ENCODE data around the gene MTHFD1. TPM values are rescaled to one million over a fixed set of nuclear protein-coding genes. Genes with fewer than 3 reads are reported as not detected.

Gene MTHFD1
- total RNA-seq, 2 donors from 2014 or later: 123 to 164 TPM

DNA sequence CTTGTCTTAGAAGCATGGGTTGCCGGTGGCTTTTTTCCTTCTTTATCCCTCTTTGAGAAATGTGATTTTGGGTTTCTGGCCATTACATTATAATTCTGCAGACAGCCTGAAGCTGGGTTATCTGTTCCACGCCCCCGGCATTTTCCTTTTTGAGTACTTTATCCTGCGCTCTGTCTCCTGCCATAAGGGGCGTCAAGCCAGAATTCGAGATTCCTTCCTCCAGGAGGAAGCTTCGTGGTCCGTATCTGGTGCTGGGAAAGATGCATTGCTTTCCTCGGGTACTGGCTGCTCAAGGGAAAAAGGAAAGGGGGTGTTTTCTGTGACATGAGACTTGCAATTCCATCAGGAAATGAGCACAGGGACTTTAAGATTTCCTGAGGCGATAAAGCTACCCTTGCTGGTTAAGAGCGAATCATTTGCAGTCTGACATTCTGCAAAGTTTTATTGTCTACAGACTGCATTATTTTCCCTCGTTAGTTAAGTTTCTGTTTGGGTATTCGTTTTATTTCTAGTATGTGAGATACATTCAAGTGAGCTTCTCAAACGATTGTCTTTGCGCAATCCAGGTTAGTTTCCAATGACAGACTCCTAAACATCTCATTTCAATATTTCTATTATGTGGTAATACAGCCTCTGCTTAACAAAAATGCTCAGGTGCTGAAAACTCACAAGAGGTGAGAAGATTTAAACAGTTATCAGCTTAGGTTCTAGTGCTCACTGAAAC lies 77.8 kb downstream of the MTHFD1 start:
- H3K36me3 Mint-ChIP-seq (ENCODE audit: insufficient read depth in 2 of 2): peaks cover under 1 to 3% of the 10 kb centered on the region in 2 donors
- H3K4me3 Mint-ChIP-seq: peak overlapping the region; percentile 90 to 91
- no peak for DNase-seq
- H3K4me1 Mint-ChIP-seq (ENCODE audit: low read depth): peaks cover 43% of the 10 kb centered on the region
- no peaks in the 10 kb centered on the region for H3K9me3 Mint-ChIP-seq
- H3K27ac Mint-ChIP-seq: peak overlapping the region; percentile 53
- H3K27me3 Mint-ChIP-seq (ENCODE audit: low read depth): no peaks in the 10 kb centered on the region
- ATAC-seq (replicated peaks in 1 of 2): no peak

DNA sequence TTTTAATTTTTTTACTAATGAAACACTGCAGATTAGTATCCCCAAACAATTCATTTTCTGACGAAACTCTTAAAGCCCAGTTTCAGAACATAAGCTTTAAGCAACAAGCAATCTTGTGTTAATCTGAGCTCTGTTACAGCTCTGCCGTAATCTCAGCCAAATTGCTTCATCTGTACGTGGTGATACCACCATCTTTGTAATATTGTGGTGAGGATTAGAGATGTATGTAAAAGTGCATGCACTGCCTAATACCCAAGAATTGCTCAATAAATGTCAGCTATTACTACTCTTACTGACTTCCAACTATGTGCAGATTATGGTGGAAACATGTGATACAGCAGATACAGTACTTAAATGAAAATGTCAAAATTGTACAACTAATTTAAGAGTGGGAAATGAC lies 78.9 kb downstream of the MTHFD1 start:
- no peaks in the 10 kb centered on the region for H3K9me3 Mint-ChIP-seq
- DNase-seq: no peak
- H3K36me3 Mint-ChIP-seq (ENCODE audit: insufficient read depth in 2 of 2): peaks cover 0 to 2% of the 10 kb centered on the region in 2 donors
- no peak for ATAC-seq (replicated peaks in 1 of 2)
- peaks cover 43% of the 10 kb centered on the region for H3K4me1 Mint-ChIP-seq (ENCODE audit: low read depth)
- no peaks in the 10 kb centered on the region for H3K27me3 Mint-ChIP-seq (ENCODE audit: low read depth)
- H3K4me3 Mint-ChIP-seq: peak overlapping the region in 1 of 2 donors; percentile 11
- H3K27ac Mint-ChIP-seq: no peak overlapping the region

DNA sequence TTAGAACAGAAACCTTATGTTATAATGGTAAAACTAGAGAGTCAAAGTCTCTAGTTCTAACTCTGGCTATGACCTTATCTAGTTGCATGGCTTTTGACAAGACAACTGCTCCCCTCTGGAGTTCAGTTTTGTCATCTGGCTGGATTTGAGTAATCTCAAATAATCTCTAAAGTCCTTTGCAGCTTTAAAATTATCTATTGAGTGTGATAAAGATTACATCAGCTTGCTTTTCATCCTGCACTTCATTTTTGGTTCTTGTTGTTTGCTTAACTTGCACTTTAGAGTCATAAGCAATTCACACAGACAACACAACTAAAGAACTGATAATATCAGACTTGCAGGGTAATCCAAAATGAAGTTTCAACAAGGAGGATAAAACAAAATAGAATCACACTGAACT lies 79.4 kb downstream of the MTHFD1 start:
- H3K27me3 Mint-ChIP-seq (ENCODE audit: low read depth): no peaks in the 10 kb centered on the region
- H3K9me3 Mint-ChIP-seq: no peaks in the 10 kb centered on the region
- H3K4me3 Mint-ChIP-seq: peak overlapping the region in 1 of 2 donors; percentile 11
- DNase-seq: no peak
- H3K4me1 Mint-ChIP-seq (ENCODE audit: low read depth): peaks cover 43% of the 10 kb centered on the region
- peak overlapping the region; percentile 85 for H3K27ac Mint-ChIP-seq
- ATAC-seq (replicated peaks in 1 of 2): peak in 1 of 2 donors; percentile 30
- peaks cover 0 to 2% of the 10 kb centered on the region in 2 donors for H3K36me3 Mint-ChIP-seq (ENCODE audit: insufficient read depth in 2 of 2)

DNA sequence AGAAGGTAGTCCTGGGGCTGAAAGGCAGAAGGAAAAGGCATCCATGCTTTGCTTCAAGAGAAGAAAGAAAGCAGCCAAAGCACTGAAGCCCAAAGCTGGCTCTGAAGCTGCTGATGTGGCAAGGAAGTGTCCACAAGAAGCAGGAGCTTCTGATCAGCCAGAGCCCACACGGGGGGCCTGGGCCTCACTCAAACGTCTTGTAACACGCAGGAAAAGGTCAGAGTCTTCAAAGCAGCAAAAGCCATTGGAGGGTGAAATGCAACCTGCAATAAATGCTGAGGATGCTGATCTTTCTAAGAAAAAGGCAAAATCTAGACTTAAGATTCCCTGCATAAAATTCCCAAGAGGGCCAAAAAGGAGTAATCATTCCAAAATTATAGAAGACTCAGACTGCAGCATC lies 80.3 kb downstream of the MTHFD1 start:
- H3K4me1 Mint-ChIP-seq (ENCODE audit: low read depth): peaks cover 43% of the 10 kb centered on the region
- H3K4me3 Mint-ChIP-seq: no peak overlapping the region
- no peaks in the 10 kb centered on the region for H3K27me3 Mint-ChIP-seq (ENCODE audit: low read depth)
- DNase-seq (no peak), ATAC-seq (replicated peaks in 1 of 2) (no peak)
- no peaks in the 10 kb centered on the region for H3K9me3 Mint-ChIP-seq
- peaks cover 0 to 2% of the 10 kb centered on the region in 2 donors for H3K36me3 Mint-ChIP-seq (ENCODE audit: insufficient read depth in 2 of 2)
- no peak overlapping the region for H3K27ac Mint-ChIP-seq

DNA sequence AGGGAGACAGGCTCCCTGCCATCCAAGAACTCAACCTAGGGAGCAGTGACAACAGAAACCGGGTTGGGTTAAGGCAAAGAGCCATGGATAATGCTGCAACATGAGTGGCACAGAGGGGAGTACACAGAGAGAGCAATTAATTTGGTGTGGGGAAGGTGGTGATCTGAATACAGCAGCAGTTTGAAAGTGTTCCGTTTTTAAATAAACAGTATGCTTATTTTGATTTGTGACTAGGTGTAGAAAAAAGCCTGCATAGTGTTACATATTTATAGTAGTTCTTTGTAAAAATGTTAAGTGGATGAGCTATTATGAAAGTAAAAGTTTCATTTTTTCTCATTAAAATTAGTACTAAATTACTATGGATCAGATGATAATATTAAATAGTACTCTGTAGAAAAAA lies 85.9 kb downstream of the MTHFD1 start:
- DNase-seq (no peak), ATAC-seq (replicated peaks in 1 of 2) (peak; percentile 29 to 43)
- Mint-ChIP-seq H3K27ac (no peak overlapping the region), H3K36me3 (ENCODE audit: insufficient read depth in 2 of 2) (peaks cover 0 to 5% of the 10 kb centered on the region in 2 donors), H3K9me3 (no peaks in the 10 kb centered on the region), H3K4me1 (ENCODE audit: low read depth) (peaks cover 26% of the 10 kb centered on the region), H3K27me3 (ENCODE audit: low read depth) (no peaks in the 10 kb centered on the region), H3K4me3 (no peak overlapping the region)

DNA sequence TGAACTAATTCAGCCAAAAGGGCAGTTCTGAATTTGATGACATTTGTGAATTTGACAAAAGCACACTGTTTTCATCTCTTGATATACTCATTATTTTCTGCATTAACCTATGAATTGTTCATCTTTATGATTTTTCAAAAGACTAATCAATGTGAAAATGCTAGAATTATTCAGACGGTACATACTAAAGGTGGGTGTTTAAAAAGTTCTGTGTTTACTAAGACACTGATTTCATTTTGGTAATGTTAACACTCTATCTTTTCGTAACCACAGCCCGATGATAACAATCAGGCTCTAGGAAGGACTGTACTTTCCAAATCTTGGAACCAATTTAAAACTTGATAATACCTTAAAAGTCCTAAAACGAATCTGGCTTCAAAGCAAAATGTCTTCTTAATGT lies 86.5 kb downstream of the MTHFD1 start:
- Mint-ChIP-seq H3K4me3 (peak overlapping the region in 1 of 2 donors; percentile 32), H3K36me3 (ENCODE audit: insufficient read depth in 2 of 2) (peaks cover 0 to 5% of the 10 kb centered on the region in 2 donors), H3K27me3 (ENCODE audit: low read depth) (no peaks in the 10 kb centered on the region), H3K9me3 (no peaks in the 10 kb centered on the region), H3K4me1 (ENCODE audit: low read depth) (peaks cover 26% of the 10 kb centered on the region), H3K27ac (no peak overlapping the region)
- no peak for DNase-seq
- ATAC-seq (replicated peaks in 1 of 2): peak in 1 of 2 donors; percentile 54

DNA sequence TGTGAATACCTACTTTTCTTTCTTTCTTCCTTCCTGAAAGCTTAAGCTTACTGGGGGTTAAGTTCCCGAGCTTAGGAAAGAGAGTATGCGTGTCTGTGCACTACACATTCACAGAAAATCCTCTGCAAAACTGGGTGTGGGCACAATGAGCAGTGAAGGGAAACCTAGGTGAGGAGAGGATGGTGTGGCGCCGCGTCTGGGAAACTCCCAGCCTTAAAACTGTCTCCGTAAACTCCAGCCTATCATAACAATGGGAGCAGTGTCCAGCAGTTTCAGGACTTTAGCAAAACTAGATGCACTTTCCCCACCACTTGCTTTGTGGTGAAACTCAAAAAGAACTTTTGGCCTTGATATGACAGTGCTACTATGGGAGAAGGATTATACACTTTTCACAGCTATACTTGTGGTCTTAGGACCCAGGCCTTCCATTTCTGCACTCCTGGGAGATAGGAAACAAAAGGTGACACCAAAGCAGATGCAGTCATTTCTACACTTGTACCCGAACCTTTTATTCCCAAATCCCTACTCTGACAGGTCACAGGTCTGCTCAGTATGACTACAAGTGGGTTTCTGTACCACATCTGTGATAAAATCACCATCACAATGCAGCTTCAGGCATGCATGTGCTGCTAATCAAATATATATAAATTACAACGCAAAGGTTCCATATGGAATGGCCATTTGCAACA lies 87.6 kb downstream of the MTHFD1 start:
- peak in 1 of 2 donors; percentile 25 for ATAC-seq (replicated peaks in 1 of 2)
- Mint-ChIP-seq H3K4me3 (no peak overlapping the region), H3K9me3 (no peaks in the 10 kb centered on the region), H3K27ac (no peak overlapping the region), H3K36me3 (ENCODE audit: insufficient read depth in 2 of 2) (peaks cover 0 to 5% of the 10 kb centered on the region in 2 donors), H3K27me3 (ENCODE audit: low read depth) (no peaks in the 10 kb centered on the region), H3K4me1 (ENCODE audit: low read depth) (peaks cover 26% of the 10 kb centered on the region)
- no peak for DNase-seq

DNA sequence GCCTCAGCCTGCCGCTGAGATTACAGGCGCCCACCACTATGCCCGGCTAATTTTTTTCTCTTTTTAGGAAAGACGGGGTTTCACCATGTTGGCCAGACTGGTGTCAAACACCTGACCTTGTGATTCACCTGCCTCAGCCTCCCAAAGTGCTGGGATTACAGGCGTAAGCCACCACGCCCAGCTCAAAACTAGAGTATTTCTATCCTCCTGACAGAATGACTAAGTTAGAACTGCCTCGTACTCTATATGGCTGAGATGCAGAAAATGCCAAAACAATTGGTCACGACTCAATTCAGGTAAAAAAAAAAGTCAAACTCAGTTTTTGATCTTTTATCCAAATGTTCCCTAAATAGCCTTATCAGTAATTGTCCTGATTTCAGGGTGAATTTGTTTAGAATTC lies 88.3 kb downstream of the MTHFD1 start:
- H3K27me3 Mint-ChIP-seq (ENCODE audit: low read depth): no peaks in the 10 kb centered on the region
- DNase-seq (no peak), ATAC-seq (replicated peaks in 1 of 2) (peak; percentile 39 to 64)
- H3K9me3 Mint-ChIP-seq: no peaks in the 10 kb centered on the region
- H3K4me3 Mint-ChIP-seq: no peak overlapping the region
- H3K4me1 Mint-ChIP-seq (ENCODE audit: low read depth): peaks cover 26% of the 10 kb centered on the region
- no peak overlapping the region for H3K27ac Mint-ChIP-seq
- peaks cover 0 to 5% of the 10 kb centered on the region in 2 donors for H3K36me3 Mint-ChIP-seq (ENCODE audit: insufficient read depth in 2 of 2)

DNA sequence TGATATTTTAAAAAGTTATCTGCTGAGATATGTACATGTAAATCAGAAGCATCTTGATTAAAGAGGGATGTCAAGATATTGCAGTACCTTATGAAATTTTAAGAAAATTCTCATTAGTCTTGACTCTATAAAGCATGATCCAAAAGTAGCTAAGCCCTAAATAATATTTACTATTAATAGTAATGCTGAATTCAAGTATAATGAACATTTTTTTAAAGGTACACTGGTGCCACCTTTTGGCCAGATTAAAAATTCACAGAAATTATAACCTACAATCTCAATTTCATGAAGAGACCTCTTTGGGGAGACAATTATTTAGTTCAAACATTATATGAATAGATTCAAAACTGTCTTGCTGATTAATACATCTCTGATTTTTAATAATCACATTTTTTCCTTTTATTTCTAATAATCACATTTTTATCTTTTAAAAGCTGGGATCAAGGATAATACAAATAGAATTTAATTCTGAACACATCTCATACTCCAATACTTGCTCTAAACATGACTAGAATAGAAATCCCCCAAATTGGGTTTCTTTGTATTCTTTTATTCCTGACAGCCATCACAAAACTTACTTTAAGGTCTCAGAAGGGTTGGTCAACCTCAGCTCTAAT lies 90.6 kb downstream of the MTHFD1 start:
- peak overlapping the region; percentile 54 for H3K27ac Mint-ChIP-seq
- peaks cover 24% of the 10 kb centered on the region for H3K4me1 Mint-ChIP-seq (ENCODE audit: low read depth)
- ATAC-seq (replicated peaks in 1 of 2): no peak
- no peaks in the 10 kb centered on the region for H3K27me3 Mint-ChIP-seq (ENCODE audit: low read depth)
- no peaks in the 10 kb centered on the region for H3K9me3 Mint-ChIP-seq
- H3K4me3 Mint-ChIP-seq: no peak overlapping the region
- no peak for DNase-seq
- peaks cover 0 to 5% of the 10 kb centered on the region in 2 donors for H3K36me3 Mint-ChIP-seq (ENCODE audit: insufficient read depth in 2 of 2)

DNA sequence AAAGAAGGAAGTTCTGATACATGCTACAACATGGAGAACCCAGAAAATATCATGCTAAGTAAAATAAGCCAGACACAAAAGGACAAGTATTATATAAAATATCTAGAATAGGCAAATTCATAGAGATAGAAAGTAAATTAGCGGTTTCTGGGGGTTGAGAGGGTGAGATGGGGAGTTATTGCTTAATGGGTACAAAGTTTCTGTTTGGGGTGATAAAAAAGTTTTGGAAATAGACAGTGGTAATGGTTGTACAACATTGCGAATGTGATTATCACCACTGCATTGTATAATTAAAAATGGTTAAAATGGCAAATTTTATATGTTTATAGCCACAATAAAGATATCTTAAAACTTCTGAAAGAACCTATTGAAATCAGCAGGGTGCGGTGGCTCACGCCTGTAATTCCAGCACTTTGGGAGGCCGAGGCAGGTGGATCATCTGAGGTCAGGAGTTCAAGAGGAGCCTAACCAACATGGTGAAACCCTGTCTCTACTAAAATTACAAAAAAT lies 100.5 kb downstream of the MTHFD1 start:
- Mint-ChIP-seq H3K27ac (peak overlapping the region; percentile 14), H3K4me3 (no peak overlapping the region), H3K27me3 (ENCODE audit: low read depth) (no peaks in the 10 kb centered on the region), H3K9me3 (no peaks in the 10 kb centered on the region), H3K36me3 (ENCODE audit: insufficient read depth in 2 of 2) (peaks cover 5 to 14% of the 10 kb centered on the region in 2 donors), H3K4me1 (ENCODE audit: low read depth) (peaks cover 29% of the 10 kb centered on the region)
- ATAC-seq (replicated peaks in 1 of 2) (no peak), DNase-seq (no peak)

DNA sequence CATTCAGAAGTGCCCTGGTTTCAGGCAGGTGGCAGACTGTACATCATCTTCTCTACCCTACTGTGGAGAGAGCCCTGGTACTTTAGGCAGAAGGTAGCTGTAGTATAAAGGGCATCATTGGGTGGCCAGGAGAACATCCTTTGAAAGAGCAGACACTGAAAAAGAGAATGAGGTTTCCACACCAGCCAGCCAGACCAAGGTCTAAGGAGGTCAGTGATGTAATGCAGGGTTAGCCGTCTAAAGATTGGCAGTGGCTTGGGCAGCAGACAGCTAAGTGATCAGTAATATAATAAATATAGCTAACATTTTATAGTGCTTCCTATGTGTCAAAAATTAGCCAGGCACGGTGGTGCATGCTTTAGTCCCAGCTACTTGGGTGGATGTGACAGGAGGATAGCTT lies 103.5 kb downstream of the MTHFD1 start:
- Mint-ChIP-seq H3K4me3 (no peak overlapping the region), H3K27me3 (ENCODE audit: low read depth) (no peaks in the 10 kb centered on the region), H3K9me3 (no peaks in the 10 kb centered on the region), H3K27ac (no peak overlapping the region), H3K36me3 (ENCODE audit: insufficient read depth in 2 of 2) (peaks cover 5 to 11% of the 10 kb centered on the region in 2 donors), H3K4me1 (ENCODE audit: low read depth) (peaks cover 46% of the 10 kb centered on the region)
- ATAC-seq (replicated peaks in 1 of 2) (no peak), DNase-seq (no peak)

DNA sequence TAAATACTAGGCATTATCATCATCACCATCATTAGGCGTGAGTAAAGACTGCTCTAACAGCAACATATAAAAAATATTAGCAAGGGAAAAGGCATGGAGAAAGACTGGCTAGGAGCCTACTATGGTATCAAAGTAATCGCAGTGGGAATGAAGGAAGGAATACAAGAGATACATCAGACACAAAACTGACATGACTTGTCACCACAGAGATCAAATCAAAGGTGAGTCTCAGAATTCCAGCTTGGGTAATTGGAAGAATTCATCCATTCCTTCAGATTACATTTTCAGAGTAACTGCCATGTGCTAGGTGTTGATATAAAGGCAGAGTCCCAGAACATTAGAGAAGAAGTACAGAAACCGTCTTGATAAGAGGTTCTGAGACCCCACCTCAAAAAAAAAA lies 105.3 kb downstream of the MTHFD1 start:
- H3K27me3 Mint-ChIP-seq (ENCODE audit: low read depth): no peaks in the 10 kb centered on the region
- peak overlapping the region; percentile 85 for H3K27ac Mint-ChIP-seq
- no peaks in the 10 kb centered on the region for H3K9me3 Mint-ChIP-seq
- H3K4me1 Mint-ChIP-seq (ENCODE audit: low read depth): peaks cover 53% of the 10 kb centered on the region
- H3K4me3 Mint-ChIP-seq: peak overlapping the region in 1 of 2 donors; percentile 6
- no peak for ATAC-seq (replicated peaks in 1 of 2)
- DNase-seq: no peak
- peaks cover 2 to 11% of the 10 kb centered on the region in 2 donors for H3K36me3 Mint-ChIP-seq (ENCODE audit: insufficient read depth in 2 of 2)

DNA sequence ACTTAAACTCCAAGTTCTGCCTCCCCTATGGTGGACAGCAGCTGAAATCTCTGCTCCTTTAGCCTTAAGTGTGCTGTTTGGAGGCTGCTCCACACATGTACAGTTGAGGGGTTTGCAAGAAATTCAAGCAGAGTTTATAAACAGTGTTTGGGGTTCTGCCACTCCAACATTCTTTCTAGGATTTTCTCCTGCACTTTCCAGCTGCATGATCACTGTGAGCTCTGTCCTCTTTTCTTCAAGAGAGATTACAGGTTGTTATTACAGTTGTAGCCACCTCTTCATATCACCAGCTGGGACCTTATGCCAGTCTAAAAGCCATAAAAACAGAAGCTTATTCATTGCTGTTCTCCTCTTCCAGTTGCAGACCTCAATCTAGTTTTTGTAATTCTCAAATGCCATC lies 107.1 kb downstream of the MTHFD1 start:
- no peak for DNase-seq
- no peak overlapping the region for H3K4me3 Mint-ChIP-seq
- H3K27me3 Mint-ChIP-seq (ENCODE audit: low read depth): no peaks in the 10 kb centered on the region
- peaks cover under 1 to 17% of the 10 kb centered on the region in 2 donors for H3K36me3 Mint-ChIP-seq (ENCODE audit: insufficient read depth in 2 of 2)
- H3K9me3 Mint-ChIP-seq: no peaks in the 10 kb centered on the region
- H3K4me1 Mint-ChIP-seq (ENCODE audit: low read depth): peaks cover 68% of the 10 kb centered on the region
- no peak for ATAC-seq (replicated peaks in 1 of 2)
- peak overlapping the region; percentile 70 for H3K27ac Mint-ChIP-seq

Measured in activated T-cell treated with anti-CD3 and anti-CD28 coated beads, Interleukin-2, amount 50 U/mL, for 72 hours (primary cell).